Progenitor cell of endocrine pancreas (in vitro differentiated cells): Measurements from ENCODE around the gene VDR. TPM values are rescaled to one million over a fixed set of nuclear protein-coding genes. Genes with fewer than 3 reads are reported as not detected.

Experiments
- DNase-seq: peaks from one replicate; pipeline ENCODE4 v3.0.0; 2021; ENCODE audit warnings: low spot score; ENCODE audit not compliant: unreplicated experiment
- H3K27ac Mint-ChIP-seq: 2 replicates; pipeline ENCODE4 v1.8.0; 2021; ENCODE audit warnings: mild to moderate bottlenecking, moderate library complexity, mixed read lengths
- H3K27me3 Mint-ChIP-seq: 2 replicates; pipeline ENCODE4 v1.8.0; 2021; ENCODE audit warnings: mixed read lengths
- H3K36me3 Mint-ChIP-seq: 2 replicates; pipeline ENCODE4 v1.8.0; 2022; ENCODE audit warnings: mixed read lengths; ENCODE audit not compliant: insufficient read depth
- H3K4me1 Mint-ChIP-seq: 2 replicates; pipeline ENCODE4 v1.8.0; 2021; ENCODE audit warnings: low read depth, mixed read lengths
- H3K4me3 Mint-ChIP-seq: 2 replicates; pipeline ENCODE4 v1.8.0; 2021; ENCODE audit warnings: low read depth, mild to moderate bottlenecking, moderate library complexity, mixed read lengths
- H3K9me3 Mint-ChIP-seq: 2 replicates; pipeline ENCODE4 v1.8.0; 2021; ENCODE audit warnings: low read depth, mixed read lengths
- CTCF ChIP-seq: fragments of 200-600 bp; sonication (generic); IDR thresholded peaks from one replicate; pipeline ENCODE4 v1.5.0; 2021; ENCODE audit warnings: antibody characterized with exemption, mild to moderate bottlenecking; ENCODE audit not compliant: unreplicated experiment
- total RNA-seq: library from RNA; stranded (reverse); gene quantifications from 2 replicates; pipeline ENCODE4 v1.2.1, GENCODE V29; 2021

Gene VDR
- total RNA-seq, 1 donor from 2014 or later, result 0.31 TPM

- DNase-seq, result no peak
- H3K9me3 Mint-ChIP-seq, result no peaks in the 10 kb centered on the region
- no peak overlapping the region for H3K4me3 Mint-ChIP-seq
- no peak overlapping the region for H3K27ac Mint-ChIP-seq
- TF ChIP-seq CTCF, result peak; percentile 60
- H3K36me3 Mint-ChIP-seq, result no peaks in the 10 kb centered on the region
- H3K27me3 Mint-ChIP-seq, result peaks cover 17% of the 10 kb centered on the region
- H3K4me1 Mint-ChIP-seq, result peaks cover 1% of the 10 kb centered on the region
Measured at GRCh38 chr12:47870175-47870781, 34.5 kb downstream of the VDR start.

- H3K4me3 Mint-ChIP-seq, result no peak overlapping the region
- no peak for DNase-seq
- H3K27me3 Mint-ChIP-seq, result peaks cover 8% of the 10 kb centered on the region
- H3K36me3 Mint-ChIP-seq, result no peaks in the 10 kb centered on the region
- TF ChIP-seq CTCF, result no peak
- no peaks in the 10 kb centered on the region for H3K4me1 Mint-ChIP-seq
- H3K9me3 Mint-ChIP-seq, result no peaks in the 10 kb centered on the region
- H3K27ac Mint-ChIP-seq, result no peak overlapping the region
Measured at GRCh38 chr12:47868552-47869031, 36.2 kb downstream of the VDR start.

- H3K27me3 Mint-ChIP-seq, result peaks cover 7% of the 10 kb centered on the region
Measured at GRCh38 chr12:47868041-47868440, 36.8 kb downstream of the VDR start.

GRCh38 chr12:47867495-47867941 lies 37.3 kb downstream of the VDR start:
- Mint-ChIP-seq H3K9me3 (no peaks in the 10 kb centered on the region), H3K4me3 (no peak overlapping the region), H3K27ac (no peak overlapping the region), H3K27me3 (peaks cover 4% of the 10 kb centered on the region), H3K36me3 (no peaks in the 10 kb centered on the region), H3K4me1 (no peaks in the 10 kb centered on the region)
- TF ChIP-seq CTCF, result no peak
- no peak for DNase-seq

More at GRCh38 chr12:47868041-47868440, 36.8 kb downstream of the VDR start:
- TF ChIP-seq CTCF, result no peak
- Mint-ChIP-seq H3K36me3 (no peaks in the 10 kb centered on the region), H3K9me3 (no peaks in the 10 kb centered on the region), H3K27ac (no peak overlapping the region), H3K4me1 (no peaks in the 10 kb centered on the region), H3K4me3 (no peak overlapping the region)
- no peak for DNase-seq

- Mint-ChIP-seq H3K4me3 (no peak overlapping the region), H3K27me3 (no peaks in the 10 kb centered on the region), H3K36me3 (no peaks in the 10 kb centered on the region), H3K27ac (no peak overlapping the region), H3K9me3 (no peaks in the 10 kb centered on the region), H3K4me1 (no peaks in the 10 kb centered on the region)
- TF ChIP-seq CTCF, result no peak
- DNase-seq, result no peak
Measured at GRCh38 chr12:47864646-47865235, 40.1 kb downstream of the VDR start.
